Spleen (tissue), 11 donors: ENCODE data around the gene NAPB. TPM values are rescaled to one million over a fixed set of nuclear protein-coding genes. Genes with fewer than 3 reads are reported as not detected.

ENCODE experiments used
- DNase-seq: peaks from one replicate; pipeline ENCODE4 v3.0.0-alpha.2; 2020
- H3K27ac ChIP-seq, 8 donors: fragments of 200-600 bp; sonication (generic) in 7 of 8; 1 replicate in 4 of 8; 2 replicates in 4 of 8; pipeline versions ENCODE4 v1.5.0 to v1.8.0; 2016 to 2021; ENCODE audit warnings: inconsistent platforms in 4 of 8, mild to moderate bottlenecking in 4 of 8, moderate library complexity in 1 of 8
- H3K27me3 ChIP-seq, 7 donors: fragments of 200-600 bp; sonication (generic) in 6 of 7; replicated peaks in 1 of 7; 1 replicate in 4 of 7; 2 replicates in 3 of 7; pipeline versions ENCODE4 v1.5.0 to v1.8.0; 2016 to 2021; ENCODE audit warnings: inconsistent platforms in 3 of 7, mild to moderate bottlenecking in 1 of 7
- H3K36me3 ChIP-seq, 6 donors: fragments of 200-600 bp; sonication (generic) in 5 of 6; 1 replicate in 4 of 6; 2 replicates in 2 of 6; pipeline versions ENCODE4 v1.5.0 to v1.8.0; 2016 to 2021; ENCODE audit warnings: inconsistent platforms in 2 of 6
- H3K4me1 ChIP-seq, 6 donors: fragments of 200-600 bp; sonication (generic) in 5 of 6; 1 replicate in 3 of 6; 2 replicates in 3 of 6; pipeline versions ENCODE4 v1.5.0 to v1.8.0; 2016 to 2021; ENCODE audit warnings: inconsistent platforms in 3 of 6
- H3K4me3 ChIP-seq, 8 donors: fragments of 200-600 bp; sonication (generic) in 7 of 8; 1 replicate in 4 of 8; 2 replicates in 4 of 8; pipeline versions ENCODE4 v1.5.0 to v1.8.0; 2016 to 2021; ENCODE audit warnings: inconsistent platforms in 4 of 8, mild to moderate bottlenecking in 4 of 8, moderate library complexity in 2 of 8
- H3K9me3 ChIP-seq, 8 donors: fragments of 200-600 bp; sonication (generic) in 7 of 8; 1 replicate in 4 of 8; 2 replicates in 4 of 8; pipeline versions ENCODE4 v1.5.0 to v1.8.0; 2016 to 2021; ENCODE audit warnings: inconsistent platforms in 4 of 8
- CTCF ChIP-seq, 11 experiments: fragments of 200-600 bp in 7 of 11; fragments of 450-650 bp in 4 of 11; sonication (generic) in 4 of 11; IDR thresholded peaks in 8 of 11; conservative IDR thresholded peaks in 3 of 11; 1 replicate in 7 of 11; 2 replicates in 4 of 11; pipeline versions ENCODE4 v1.4.0 to v1.8.0; 2016 to 2021; ENCODE audit warnings: antibody characterized with exemption in 11 of 11, inconsistent platforms in 4 of 11, mild to moderate bottlenecking in 1 of 11
- POLR2A ChIP-seq, 3 donors: fragments of 450-650 bp; IDR thresholded peaks; one replicate each; pipeline ENCODE4 v1.5.1; 2017; ENCODE audit warnings: antibody characterized with exemption in 3 of 3, mild to moderate bottlenecking in 1 of 3
- POLR2AphosphoS5 ChIP-seq, 3 donors: sonication (generic); formaldehyde crosslinking; IDR thresholded peaks; one replicate each; pipeline ENCODE4 v1.5.1; 2017; ENCODE audit warnings: antibody characterized with exemption in 3 of 3
- WGBS, 5 donors: extraction: QIAGEN DNeasy Blood & Tissue Kit in 3 of 5; methylation state at CpG; one replicate each; pipeline versions ENCODE4 v1.1.5 to v1.1.7; 2013 to 2018; 5-methylcytosine and 5-hydroxymethylcytosine counted together
- intact Hi-C: fragments of 100-400 bp; cut with DNase I; formaldehyde crosslinking; loops from one replicate; pipeline ENCODE4 v1.15.0; 2023; ENCODE audit warnings: low total_unique reads
- polyA plus RNA-seq, 3 donors: library from polyadenylated mRNA; stranded (reverse); fragments of 200-250 nt; gene quantifications; one replicate each; pipeline ENCODE4 v1.2.1, GENCODE V29; 2013
- total RNA-seq, 7 donors: library from RNA; depleted of rRNA in 3 of 7; stranded (reverse); fragments of >200 nt in 3 of 7; fragmentation: NEBNext Ultra II Directional in 4 of 7; extraction: Animal tissue kit (Norgen Biotek cat#: 25700) in 4 of 7; gene quantifications; one replicate each; pipeline versions ENCODE4 v1.1.0 to v1.2.1, GENCODE V29; 2016 to 2021
- donor health status: healthy with polysubstance abuse.
- donor health status: DM: no; HTN: no; CAD: no; lungs with moderate emphysema.
- donor health status: DM: no; HTN: no; CAD: no.
- donor health status: Bipolar disorder and iron deficiency.
- donor health status: healthy.
- donor health status: DM: no; HTN: no; CAD: no.
- donor health status: DM: yes; HTN: yes; CAD: no.

Gene NAPB
- total and polyA plus RNA-seq, 10 donors: 3.4 to 31.9 (median 14.0) TPM

GRCh38 chr20:23419657-23419994 lies 1.7 kb downstream of the NAPB start:
- Histone ChIP-seq H3K27ac (peak overlapping the region; percentile 69 to 93 (median 88)), H3K27me3 (no peaks in the 10 kb centered on the region), H3K9me3 (no peaks in the 10 kb centered on the region), H3K4me3 (peak overlapping the region; percentile 67 to 96 (median 80)), H3K4me1 (peaks cover 3 to 66% (median 44%) of the 10 kb centered on the region in 6 donors), H3K36me3 (no peaks in the 10 kb centered on the region)
- intact Hi-C loops: loop anchor here (5.0 kb wide), 1 partner anchor 52 kb away; no protein-coding TSS in a partner anchor
- TF ChIP-seq POLR2AphosphoS5 (IDR thresholded peaks at IDR 0.05) (no peak), POLR2A (IDR thresholded peaks at IDR 0.05) (no peak), CTCF (IDR thresholded peaks at IDR 0.05 in 8 of 11, conservative IDR thresholded peaks at IDR 0.05 in 3 of 11) (no peak)
- WGBS, 5 donors: 23 to 29% (median 25%) methylated on average over 5 of the region's 5 CpGs
- DNase-seq: no peak

DNA sequence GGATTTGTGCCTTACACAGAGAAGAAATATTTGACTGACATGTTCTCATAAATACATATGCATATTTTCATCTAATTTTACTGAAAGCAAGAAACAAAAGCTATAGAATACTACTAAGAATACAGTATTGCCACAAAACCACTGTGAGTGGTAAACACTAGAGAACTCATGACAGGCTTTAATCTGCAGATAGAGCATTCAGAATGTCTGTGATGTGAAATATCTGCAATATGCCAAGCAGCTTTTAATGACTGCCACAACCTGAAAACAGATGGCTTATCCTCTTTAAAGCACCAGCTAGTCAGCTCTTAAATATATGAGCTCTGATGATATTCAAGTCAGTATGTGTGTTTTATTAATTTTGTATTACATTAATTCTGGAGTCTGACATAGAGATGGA lies 3.4 kb downstream of the NAPB start:
- Histone ChIP-seq H3K27ac (no peak overlapping the region), H3K9me3 (no peaks in the 10 kb centered on the region), H3K27me3 (no peaks in the 10 kb centered on the region), H3K36me3 (no peaks in the 10 kb centered on the region), H3K4me1 (peaks cover 3 to 66% (median 44%) of the 10 kb centered on the region in 6 donors), H3K4me3 (no peak overlapping the region)
- no peak for DNase-seq
- intact Hi-C loops: loop anchor here (5.0 kb wide), 1 partner anchor 51 kb away; no protein-coding TSS in a partner anchor
- no peak for TF ChIP-seq POLR2AphosphoS5 (IDR thresholded peaks at IDR 0.05)
- no peak for TF ChIP-seq CTCF (IDR thresholded peaks at IDR 0.05 in 8 of 11, conservative IDR thresholded peaks at IDR 0.05 in 3 of 11)
- no peak for TF ChIP-seq POLR2A (IDR thresholded peaks at IDR 0.05)

- intact Hi-C loops: loop anchor here (5.0 kb wide), 1 partner anchor 49 kb away; no protein-coding TSS in a partner anchor
- 72 to 84% (median 82%) methylated on average over 6 of the region's 6 CpGs for WGBS, 5 donors
- DNase-seq: no peak
Measured at GRCh38 chr20:23415959-23416583, 5.2 kb downstream of the NAPB start.

More at GRCh38 chr20:23415959-23416583, 5.2 kb downstream of the NAPB start:
- no peak overlapping the region for H3K27ac ChIP-seq
- no peaks in the 10 kb centered on the region for H3K9me3 ChIP-seq
- TF ChIP-seq POLR2AphosphoS5 (IDR thresholded peaks at IDR 0.05) (no peak), POLR2A (IDR thresholded peaks at IDR 0.05) (no peak), CTCF (IDR thresholded peaks at IDR 0.05 in 8 of 11, conservative IDR thresholded peaks at IDR 0.05 in 3 of 11) (no peak)
- peaks cover 3 to 73% (median 52%) of the 10 kb centered on the region in 6 donors for H3K4me1 ChIP-seq
- no peak overlapping the region for H3K4me3 ChIP-seq
- H3K27me3 ChIP-seq: no peaks in the 10 kb centered on the region
- H3K36me3 ChIP-seq: no peaks in the 10 kb centered on the region
